Measurements from ENCODE around the gene TMPRSS7.

TMPRSS7 gene

GRCh38 chr3:112089956-112090886 is 55.7 kb downstream of the TMPRSS7 start:
- no peaks in the 10 kb centered on the region for H3K27me3 ChIP-seq (ENCODE audit: control insufficient read depth, insufficient read depth, low read length)
- H3K4me3 ChIP-seq (ENCODE audit: low read length) = no peak overlapping the region
- peaks cover 34% of the 10 kb centered on the region for H3K4me1 ChIP-seq (ENCODE audit: control insufficient read depth, insufficient read depth, low read length)

GRCh38 chr3:112090887-112091586 is 56.5 kb downstream of the TMPRSS7 start:
- peaks cover 31% of the 10 kb centered on the region for H3K4me1 ChIP-seq (ENCODE audit: control insufficient read depth, insufficient read depth, low read length)
- H3K27me3 ChIP-seq (ENCODE audit: control insufficient read depth, insufficient read depth, low read length) = no peaks in the 10 kb centered on the region
- no peak overlapping the region for H3K4me2 ChIP-seq (ENCODE audit: low read length)
- H3K4me3 ChIP-seq (ENCODE audit: low read length) = no peak overlapping the region
- peaks cover 4% of the 10 kb centered on the region for H3K36me3 ChIP-seq (ENCODE audit: insufficient read depth, low read length)
- no peaks in the 10 kb centered on the region for H3K9me3 ChIP-seq (replicated peaks; ENCODE audit: low read length)
- H3K9ac ChIP-seq (ENCODE audit: low read depth, low read length) = no peak overlapping the region

More at GRCh38 chr3:112089956-112090886, 55.7 kb downstream of the TMPRSS7 start:
- Histone ChIP-seq H3K9ac (ENCODE audit: low read depth, low read length) (no peak overlapping the region), H3K4me2 (ENCODE audit: low read length) (no peak overlapping the region), H3K9me3 (replicated peaks; ENCODE audit: low read length) (no peaks in the 10 kb centered on the region), H3K36me3 (ENCODE audit: insufficient read depth, low read length) (peaks cover 3% of the 10 kb centered on the region)

DNA sequence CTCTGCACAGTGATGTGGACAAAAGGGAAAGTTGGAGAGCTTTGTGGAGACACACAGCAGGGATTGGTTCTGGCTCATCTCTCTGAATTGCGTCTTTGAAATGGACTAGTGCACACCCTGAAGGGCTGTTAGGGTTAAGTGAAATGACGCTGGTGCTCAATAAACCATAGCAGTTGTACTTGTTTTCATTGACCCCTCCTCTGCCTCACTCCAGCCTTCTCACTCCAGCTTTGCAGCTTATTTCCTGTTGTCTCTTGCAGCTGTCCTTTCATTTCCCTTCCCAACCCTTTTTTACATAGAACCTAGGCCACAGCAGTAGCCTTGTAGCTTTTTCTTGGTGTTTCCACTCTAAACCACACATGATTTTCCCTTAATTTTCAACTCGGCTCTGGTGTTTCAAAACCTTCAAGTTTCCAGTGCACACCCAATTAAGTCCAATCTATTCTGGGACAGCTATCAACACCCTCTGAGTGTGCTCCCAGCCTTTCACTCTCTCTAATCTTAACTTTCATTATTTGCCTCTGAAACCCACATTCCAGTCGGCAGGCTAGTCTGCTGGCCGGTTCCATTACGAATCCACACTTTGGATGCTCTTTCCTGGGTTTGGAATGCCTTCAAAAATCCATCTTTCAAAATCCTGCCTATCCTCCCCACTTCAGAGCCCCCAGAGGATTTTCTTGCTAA is 58.1 kb downstream of the TMPRSS7 start:
- peak overlapping the region; percentile 22 for H3K4me3 ChIP-seq (ENCODE audit: low read length)
- H3K36me3 ChIP-seq (ENCODE audit: insufficient read depth, low read length) = peaks cover 4% of the 10 kb centered on the region
- H3K4me1 ChIP-seq (ENCODE audit: control insufficient read depth, insufficient read depth, low read length) = peaks cover 24% of the 10 kb centered on the region
- peak overlapping the region; percentile 47 for H3K9ac ChIP-seq (ENCODE audit: low read depth, low read length)
- H3K9me3 ChIP-seq (replicated peaks; ENCODE audit: low read length) = no peaks in the 10 kb centered on the region
- H3K27me3 ChIP-seq (ENCODE audit: control insufficient read depth, insufficient read depth, low read length) = no peaks in the 10 kb centered on the region
- peak overlapping the region; percentile 61 for H3K4me2 ChIP-seq (ENCODE audit: low read length)

DNA sequence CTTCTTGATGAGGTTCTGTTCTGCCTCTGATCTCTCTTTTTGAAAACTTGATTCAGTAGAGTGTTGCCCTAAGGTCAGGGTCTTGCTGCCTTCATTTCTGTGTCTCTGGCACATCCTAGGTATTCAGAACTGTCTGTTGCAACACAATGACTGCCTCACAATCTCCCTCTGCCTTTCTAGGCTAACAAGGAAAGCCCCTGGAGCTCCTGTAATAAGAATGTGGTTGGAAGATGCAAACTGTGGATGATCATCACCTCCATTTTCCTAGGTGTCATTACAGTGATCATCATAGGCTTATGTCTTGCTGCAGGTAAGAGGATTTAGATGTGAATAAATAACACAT is 58.6 kb downstream of the TMPRSS7 start:
- H3K4me2 ChIP-seq (ENCODE audit: low read length) = peak overlapping the region; percentile 61
- peak overlapping the region; percentile 22 for H3K4me3 ChIP-seq (ENCODE audit: low read length)
- H3K36me3 ChIP-seq (ENCODE audit: insufficient read depth, low read length) = peaks cover 4% of the 10 kb centered on the region
- peak overlapping the region; percentile 47 for H3K9ac ChIP-seq (ENCODE audit: low read depth, low read length)
- peaks cover 24% of the 10 kb centered on the region for H3K4me1 ChIP-seq (ENCODE audit: control insufficient read depth, insufficient read depth, low read length)
- H3K27me3 ChIP-seq (ENCODE audit: control insufficient read depth, insufficient read depth, low read length) = no peaks in the 10 kb centered on the region
- no peaks in the 10 kb centered on the region for H3K9me3 ChIP-seq (replicated peaks; ENCODE audit: low read length)

GRCh38 chr3:112095731-112096130 is 61.2 kb downstream of the TMPRSS7 start:
- H3K36me3 ChIP-seq (ENCODE audit: insufficient read depth, low read length) = peaks cover 4% of the 10 kb centered on the region
- H3K9ac ChIP-seq (ENCODE audit: low read depth, low read length) = no peak overlapping the region
- H3K27me3 ChIP-seq (ENCODE audit: control insufficient read depth, insufficient read depth, low read length) = no peaks in the 10 kb centered on the region
- H3K4me2 ChIP-seq (ENCODE audit: low read length) = no peak overlapping the region
- no peaks in the 10 kb centered on the region for H3K9me3 ChIP-seq (replicated peaks; ENCODE audit: low read length)
- H3K4me1 ChIP-seq (ENCODE audit: control insufficient read depth, insufficient read depth, low read length) = peaks cover 23% of the 10 kb centered on the region
- no peak overlapping the region for H3K4me3 ChIP-seq (ENCODE audit: low read length)

DNA sequence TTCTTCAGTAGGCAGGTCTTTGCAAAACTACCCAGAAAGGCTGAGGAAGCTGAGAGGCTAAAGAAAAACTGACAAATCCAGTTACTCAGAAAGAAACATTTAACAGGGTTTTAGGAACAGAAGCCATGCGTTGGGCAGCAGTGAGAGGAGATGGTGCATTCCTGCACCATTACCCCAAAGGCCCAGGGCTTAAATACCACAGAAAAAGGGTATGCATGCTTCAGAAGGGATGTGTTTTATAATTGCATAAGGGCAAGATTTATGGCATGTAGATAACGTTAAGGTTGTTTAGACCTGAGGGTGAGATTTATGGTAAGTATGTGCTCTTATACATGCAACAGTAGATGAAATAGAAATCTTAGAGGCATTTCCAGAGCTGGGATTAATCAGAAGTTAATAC is 61.6 kb downstream of the TMPRSS7 start:
- Histone ChIP-seq H3K27me3 (ENCODE audit: control insufficient read depth, insufficient read depth, low read length) (no peaks in the 10 kb centered on the region), H3K36me3 (ENCODE audit: insufficient read depth, low read length) (peaks cover 4% of the 10 kb centered on the region), H3K9ac (ENCODE audit: low read depth, low read length) (no peak overlapping the region), H3K4me3 (ENCODE audit: low read length) (no peak overlapping the region), H3K4me2 (ENCODE audit: low read length) (no peak overlapping the region), H3K9me3 (replicated peaks; ENCODE audit: low read length) (no peaks in the 10 kb centered on the region), H3K4me1 (ENCODE audit: control insufficient read depth, insufficient read depth, low read length) (peaks cover 20% of the 10 kb centered on the region)

DNA sequence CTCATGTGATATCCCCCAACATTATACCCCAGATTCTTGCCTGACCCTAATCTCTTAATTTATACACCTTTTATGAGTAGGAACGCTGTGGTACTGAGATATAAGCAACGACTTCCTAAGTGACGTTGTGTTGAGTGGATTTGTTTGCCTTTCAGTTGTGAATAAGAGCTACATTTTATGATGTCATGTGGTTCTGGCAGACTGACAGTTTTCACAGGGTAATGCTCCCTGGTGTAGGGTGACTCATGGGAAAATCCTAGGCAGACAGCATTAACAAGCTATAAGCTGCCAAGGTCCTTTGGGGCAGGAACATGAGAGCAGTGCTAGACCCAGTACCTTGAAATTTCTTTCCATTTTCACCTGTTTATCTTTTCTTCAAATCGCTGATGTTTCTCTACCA is 62.8 kb downstream of the TMPRSS7 start:
- Histone ChIP-seq H3K4me1 (ENCODE audit: control insufficient read depth, insufficient read depth, low read length) (peaks cover 27% of the 10 kb centered on the region), H3K9me3 (replicated peaks; ENCODE audit: low read length) (no peaks in the 10 kb centered on the region), H3K9ac (ENCODE audit: low read depth, low read length) (peak overlapping the region; percentile 10), H3K27me3 (ENCODE audit: control insufficient read depth, insufficient read depth, low read length) (no peaks in the 10 kb centered on the region), H3K4me3 (ENCODE audit: low read length) (no peak overlapping the region), H3K36me3 (ENCODE audit: insufficient read depth, low read length) (peaks cover 4% of the 10 kb centered on the region), H3K4me2 (ENCODE audit: low read length) (peak overlapping the region; percentile 61)

GRCh38 chr3:112101916-112102315 is 67.4 kb downstream of the TMPRSS7 start:
- peaks cover 19% of the 10 kb centered on the region for H3K4me1 ChIP-seq (ENCODE audit: control insufficient read depth, insufficient read depth, low read length)
- no peaks in the 10 kb centered on the region for H3K36me3 ChIP-seq (ENCODE audit: insufficient read depth, low read length)
- H3K27me3 ChIP-seq (ENCODE audit: control insufficient read depth, insufficient read depth, low read length) = no peaks in the 10 kb centered on the region
- H3K9me3 ChIP-seq (replicated peaks; ENCODE audit: low read length) = no peaks in the 10 kb centered on the region
- H3K4me2 ChIP-seq (ENCODE audit: low read length) = no peak overlapping the region
- no peak overlapping the region for H3K4me3 ChIP-seq (ENCODE audit: low read length)
- H3K9ac ChIP-seq (ENCODE audit: low read depth, low read length) = no peak overlapping the region

- H3K4me2 ChIP-seq (ENCODE audit: low read length) = no peak overlapping the region
- no peak overlapping the region for H3K9ac ChIP-seq (ENCODE audit: low read depth, low read length)
- H3K36me3 ChIP-seq (ENCODE audit: insufficient read depth, low read length) = peaks cover 2% of the 10 kb centered on the region
- H3K4me1 ChIP-seq (ENCODE audit: control insufficient read depth, insufficient read depth, low read length) = peaks cover 10% of the 10 kb centered on the region
- no peaks in the 10 kb centered on the region for H3K27me3 ChIP-seq (ENCODE audit: control insufficient read depth, insufficient read depth, low read length)
- no peaks in the 10 kb centered on the region for H3K9me3 ChIP-seq (replicated peaks; ENCODE audit: low read length)
- no peak overlapping the region for H3K4me3 ChIP-seq (ENCODE audit: low read length)
Observed at GRCh38 chr3:112104774-112105173, 70.2 kb downstream of the TMPRSS7 start.

- no peaks in the 10 kb centered on the region for H3K27me3 ChIP-seq (ENCODE audit: control insufficient read depth, insufficient read depth, low read length)
- H3K36me3 ChIP-seq (ENCODE audit: insufficient read depth, low read length) = peaks cover 2% of the 10 kb centered on the region
- no peaks in the 10 kb centered on the region for H3K9me3 ChIP-seq (replicated peaks; ENCODE audit: low read length)
- H3K4me3 ChIP-seq (ENCODE audit: low read length) = no peak overlapping the region
- no peak overlapping the region for H3K4me2 ChIP-seq (ENCODE audit: low read length)
- no peaks in the 10 kb centered on the region for H3K4me1 ChIP-seq (ENCODE audit: control insufficient read depth, insufficient read depth, low read length)
- no peak overlapping the region for H3K9ac ChIP-seq (ENCODE audit: low read depth, low read length)
Observed at GRCh38 chr3:112109322-112109721, 74.8 kb downstream of the TMPRSS7 start.

GRCh38 chr3:112111785-112112402 is 77.4 kb downstream of the TMPRSS7 start:
- H3K4me1 ChIP-seq (ENCODE audit: control insufficient read depth, insufficient read depth, low read length) = no peaks in the 10 kb centered on the region
- H3K9me3 ChIP-seq (replicated peaks; ENCODE audit: low read length) = no peaks in the 10 kb centered on the region
- H3K9ac ChIP-seq (ENCODE audit: low read depth, low read length) = no peak overlapping the region
- H3K4me3 ChIP-seq (ENCODE audit: low read length) = no peak overlapping the region
- H3K4me2 ChIP-seq (ENCODE audit: low read length) = no peak overlapping the region
- H3K27me3 ChIP-seq (ENCODE audit: control insufficient read depth, insufficient read depth, low read length) = no peaks in the 10 kb centered on the region
- peaks cover 7% of the 10 kb centered on the region for H3K36me3 ChIP-seq (ENCODE audit: insufficient read depth, low read length)
